Rectal smooth muscle tissue (tissue), 1 donor: Measurements from ENCODE around the gene LRRC8C.

Source experiments
- H3K27ac ChIP-seq: one replicate; pipeline ENCODE4 v1.7.0; 2013; ENCODE audit warnings: low read depth, low read length, inconsistent platforms
- H3K27me3 ChIP-seq: one replicate; pipeline ENCODE4 v1.7.0; 2013; ENCODE audit warnings: low read length; ENCODE audit not compliant: control insufficient read depth, insufficient read depth
- H3K36me3 ChIP-seq: one replicate; pipeline ENCODE4 v1.7.0; 2013; ENCODE audit warnings: low read length; ENCODE audit not compliant: control insufficient read depth, insufficient read depth
- H3K4me1 ChIP-seq: one replicate; pipeline ENCODE4 v1.7.0; 2013; ENCODE audit warnings: low read length; ENCODE audit not compliant: control insufficient read depth, insufficient read depth
- H3K4me3 ChIP-seq: one replicate; pipeline ENCODE4 v1.7.0; 2013; ENCODE audit warnings: low read length
- H3K9ac ChIP-seq: one replicate; pipeline ENCODE4 v1.7.0; 2013; ENCODE audit warnings: low read length

LRRC8C gene

GRCh38 chr1:89725011-89725370 is 92.1 kb downstream of the LRRC8C start:
- Histone ChIP-seq H3K27me3 (no peaks in the 10 kb centered on the region), H3K9ac (no peak overlapping the region), H3K27ac (peak overlapping the region; percentile 33), H3K4me1 (no peaks in the 10 kb centered on the region), H3K4me3 (no peak overlapping the region), H3K36me3 (no peaks in the 10 kb centered on the region)

GRCh38 chr1:89725631-89726030 is 92.7 kb downstream of the LRRC8C start:
- H3K4me1 ChIP-seq = no peaks in the 10 kb centered on the region
- no peaks in the 10 kb centered on the region for H3K36me3 ChIP-seq
- no peak overlapping the region for H3K4me3 ChIP-seq
- no peak overlapping the region for H3K9ac ChIP-seq
- H3K27me3 ChIP-seq = no peaks in the 10 kb centered on the region
- no peak overlapping the region for H3K27ac ChIP-seq

GRCh38 chr1:89727517-89728312 is 94.8 kb downstream of the LRRC8C start:
- H3K4me1 ChIP-seq = no peaks in the 10 kb centered on the region
- no peak overlapping the region for H3K27ac ChIP-seq

GRCh38 chr1:89728381-89728780 is 95.5 kb downstream of the LRRC8C start:
- no peak overlapping the region for H3K9ac ChIP-seq
- no peaks in the 10 kb centered on the region for H3K36me3 ChIP-seq
- H3K27me3 ChIP-seq = no peaks in the 10 kb centered on the region
- H3K4me1 ChIP-seq = no peaks in the 10 kb centered on the region
- H3K27ac ChIP-seq = no peak overlapping the region
- H3K4me3 ChIP-seq = no peak overlapping the region

More at GRCh38 chr1:89727517-89728312, 94.8 kb downstream of the LRRC8C start:
- Histone ChIP-seq H3K4me3 (no peak overlapping the region), H3K9ac (no peak overlapping the region), H3K36me3 (no peaks in the 10 kb centered on the region), H3K27me3 (no peaks in the 10 kb centered on the region)

- Histone ChIP-seq H3K4me3 (no peak overlapping the region), H3K27me3 (no peaks in the 10 kb centered on the region), H3K27ac (no peak overlapping the region), H3K4me1 (no peaks in the 10 kb centered on the region), H3K36me3 (no peaks in the 10 kb centered on the region), H3K9ac (no peak overlapping the region)
These were observed 99.3 kb downstream of the LRRC8C start for GRCh38 chr1:89732206-89732605.

- Histone ChIP-seq H3K4me3 (no peak overlapping the region), H3K36me3 (no peaks in the 10 kb centered on the region), H3K4me1 (no peaks in the 10 kb centered on the region), H3K27me3 (no peaks in the 10 kb centered on the region), H3K27ac (no peak overlapping the region), H3K9ac (no peak overlapping the region)
These were observed 99.8 kb downstream of the LRRC8C start for GRCh38 chr1:89732643-89733222.

- no peaks in the 10 kb centered on the region for H3K4me1 ChIP-seq
- H3K9ac ChIP-seq = no peak overlapping the region
- no peaks in the 10 kb centered on the region for H3K36me3 ChIP-seq
- H3K4me3 ChIP-seq = no peak overlapping the region
- H3K27ac ChIP-seq = no peak overlapping the region
- no peaks in the 10 kb centered on the region for H3K27me3 ChIP-seq
These were observed 100.8 kb downstream of the LRRC8C start for GRCh38 chr1:89733748-89734147.

- no peak overlapping the region for H3K27ac ChIP-seq
- no peaks in the 10 kb centered on the region for H3K36me3 ChIP-seq
- no peak overlapping the region for H3K9ac ChIP-seq
These were observed 101.5 kb downstream of the LRRC8C start for GRCh38 chr1:89734442-89734841.

GRCh38 chr1:89735479-89735878 is 102.6 kb downstream of the LRRC8C start:
- no peak overlapping the region for H3K9ac ChIP-seq
- no peaks in the 10 kb centered on the region for H3K27me3 ChIP-seq
- no peak overlapping the region for H3K27ac ChIP-seq

More at GRCh38 chr1:89734442-89734841, 101.5 kb downstream of the LRRC8C start:
- H3K27me3 ChIP-seq = no peaks in the 10 kb centered on the region
- H3K4me1 ChIP-seq = no peaks in the 10 kb centered on the region
- no peak overlapping the region for H3K4me3 ChIP-seq

GRCh38 chr1:89736937-89737733 is 104.2 kb downstream of the LRRC8C start:
- no peaks in the 10 kb centered on the region for H3K27me3 ChIP-seq
- no peaks in the 10 kb centered on the region for H3K4me1 ChIP-seq
- H3K9ac ChIP-seq = no peak overlapping the region
- no peak overlapping the region for H3K27ac ChIP-seq
- H3K4me3 ChIP-seq = no peak overlapping the region
- no peaks in the 10 kb centered on the region for H3K36me3 ChIP-seq

More at GRCh38 chr1:89735479-89735878, 102.6 kb downstream of the LRRC8C start:
- Histone ChIP-seq H3K4me1 (no peaks in the 10 kb centered on the region), H3K36me3 (no peaks in the 10 kb centered on the region), H3K4me3 (no peak overlapping the region)

- Histone ChIP-seq H3K27ac (no peak overlapping the region), H3K4me1 (no peaks in the 10 kb centered on the region), H3K27me3 (no peaks in the 10 kb centered on the region), H3K36me3 (no peaks in the 10 kb centered on the region), H3K4me3 (no peak overlapping the region), H3K9ac (no peak overlapping the region)
These were observed 105.1 kb downstream of the LRRC8C start for GRCh38 chr1:89737985-89738510.
